ENCODE measurements around the gene AK5.

Gene AK5

DNA sequence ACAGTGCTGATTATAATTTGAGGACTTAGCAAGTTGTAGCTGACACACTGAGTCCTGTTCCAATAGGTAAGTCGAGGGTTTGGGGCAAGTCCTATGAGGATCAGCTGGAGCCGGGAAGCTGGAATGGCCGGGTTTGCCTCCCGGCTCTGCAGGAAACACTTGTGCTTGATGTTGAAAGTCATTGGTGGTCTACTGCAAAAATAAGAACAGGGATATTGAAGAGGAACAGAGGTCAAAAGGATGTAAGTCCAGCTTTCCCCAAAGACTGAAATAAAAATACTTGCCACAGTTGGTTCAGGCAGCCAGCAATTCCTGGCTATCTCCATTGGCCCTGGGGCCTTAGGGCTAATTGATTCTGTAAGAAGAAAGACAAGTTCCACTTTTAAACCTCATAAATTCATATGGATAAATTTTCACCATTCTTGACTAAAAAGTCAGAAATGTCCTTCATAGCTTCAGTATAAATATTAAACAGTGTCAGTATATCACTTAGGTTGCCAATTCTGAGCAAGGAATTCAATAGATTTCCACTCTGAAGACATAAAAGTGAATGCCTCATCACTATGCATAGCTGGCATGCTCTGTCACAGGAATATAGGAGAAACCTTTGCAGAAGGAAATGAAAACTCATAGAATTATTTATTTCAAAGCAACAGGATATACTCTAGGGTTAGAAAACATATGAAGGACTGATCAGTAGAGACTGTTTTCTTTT is 165.2 kb downstream of the AK5 start:
- DNase-seq (ENCODE audit: low spot score), result no peak

DNA sequence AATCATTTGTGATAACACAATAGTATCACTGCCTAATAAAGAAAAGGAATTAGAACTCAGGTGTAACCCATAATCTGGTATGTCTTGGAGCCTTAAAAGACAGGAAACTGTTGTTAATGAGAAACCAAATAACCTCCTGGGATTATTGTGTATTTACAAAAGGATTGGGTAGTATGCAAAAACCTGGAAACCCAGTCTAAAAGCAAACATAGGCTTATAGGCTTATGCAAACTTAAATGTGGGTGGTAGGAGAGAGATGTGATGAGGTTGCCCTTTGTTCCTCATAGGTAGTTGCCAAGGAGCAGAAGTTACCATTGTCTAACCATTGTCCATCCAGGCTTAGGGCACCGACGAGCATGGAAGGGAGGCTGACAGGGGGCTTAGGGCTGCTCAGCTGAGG is 165.8 kb downstream of the AK5 start:
- DNase-seq (ENCODE audit: low spot score), result no peak

DNA sequence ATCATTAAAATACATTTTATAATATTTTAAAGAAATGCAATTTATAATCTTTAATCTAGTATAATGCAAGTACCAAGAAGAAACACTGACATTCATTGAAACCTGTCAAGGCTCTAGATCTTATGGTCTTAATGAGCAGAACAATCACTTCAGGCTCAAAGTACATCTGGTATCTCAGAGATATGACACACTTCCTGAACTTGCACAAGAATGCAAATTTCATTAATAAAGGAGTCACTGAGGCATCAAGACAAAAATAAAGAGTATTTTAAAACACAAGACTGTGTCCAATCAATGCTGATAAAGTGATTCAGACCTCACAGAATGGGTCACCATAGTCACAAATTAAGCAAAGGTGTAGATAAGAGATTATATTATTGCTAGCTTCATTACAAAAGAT is 178.1 kb downstream of the AK5 start:
- DNase-seq (ENCODE audit: low spot score), result no peak

DNA sequence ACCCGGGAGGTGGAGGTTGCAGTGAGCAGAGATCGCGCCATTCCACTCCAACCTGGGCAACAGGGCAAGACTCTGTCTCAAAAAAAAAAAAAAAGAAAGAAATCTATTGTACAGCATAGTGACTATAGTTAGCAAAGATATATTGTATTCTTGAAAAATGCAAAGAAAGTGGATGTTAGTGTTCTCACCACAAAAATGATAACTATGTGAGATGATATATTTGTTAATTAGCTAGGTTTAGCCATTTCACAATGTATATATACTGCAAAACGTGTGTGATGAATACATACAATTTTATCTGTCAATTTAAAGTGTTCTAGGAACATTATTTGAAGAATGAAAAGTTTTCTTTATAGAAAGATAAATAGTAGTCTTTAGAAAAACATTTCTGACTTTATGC is 179.9 kb downstream of the AK5 start:
- no peak for DNase-seq (ENCODE audit: low spot score)

DNA sequence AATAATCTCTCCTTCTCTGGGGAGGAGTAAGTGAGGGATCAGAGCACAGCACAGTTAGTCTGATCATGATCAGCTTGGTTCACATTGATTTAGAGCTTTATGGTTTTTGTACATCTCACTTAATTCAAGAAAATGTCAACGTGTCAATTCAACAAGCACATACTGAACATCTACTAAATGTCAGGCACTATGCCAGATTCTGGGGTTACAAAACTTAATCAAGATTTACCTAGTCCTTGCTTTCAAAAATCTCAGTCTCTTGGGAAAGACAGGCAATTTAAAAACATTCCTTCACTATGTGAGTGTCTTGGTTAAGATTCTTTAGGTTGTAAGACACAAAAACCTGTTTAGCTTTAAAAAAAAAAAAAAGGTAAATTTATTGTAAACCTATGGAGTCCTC is 181.4 kb downstream of the AK5 start:
- no peak for DNase-seq (ENCODE audit: low spot score)

DNA sequence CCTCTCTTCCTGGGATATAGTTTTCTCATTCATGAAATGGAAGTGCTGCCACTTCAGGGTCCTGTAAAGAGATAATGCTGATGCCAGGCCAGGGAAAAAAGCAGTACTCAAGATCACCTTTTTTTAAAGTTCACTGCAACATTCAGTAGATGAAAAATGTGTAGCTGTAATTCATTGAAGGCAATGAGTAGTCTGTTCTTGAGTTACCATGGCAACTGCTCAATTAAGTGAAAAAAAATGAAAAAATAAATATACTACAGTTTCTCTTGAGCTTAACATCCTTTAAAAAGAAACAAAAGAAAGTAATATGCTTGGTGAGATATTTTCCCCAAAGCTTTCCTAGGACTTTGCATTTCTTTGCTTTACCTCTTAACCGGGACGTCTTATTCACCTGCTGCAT is 183.3 kb downstream of the AK5 start:
- DNase-seq (ENCODE audit: low spot score), result no peak

DNA sequence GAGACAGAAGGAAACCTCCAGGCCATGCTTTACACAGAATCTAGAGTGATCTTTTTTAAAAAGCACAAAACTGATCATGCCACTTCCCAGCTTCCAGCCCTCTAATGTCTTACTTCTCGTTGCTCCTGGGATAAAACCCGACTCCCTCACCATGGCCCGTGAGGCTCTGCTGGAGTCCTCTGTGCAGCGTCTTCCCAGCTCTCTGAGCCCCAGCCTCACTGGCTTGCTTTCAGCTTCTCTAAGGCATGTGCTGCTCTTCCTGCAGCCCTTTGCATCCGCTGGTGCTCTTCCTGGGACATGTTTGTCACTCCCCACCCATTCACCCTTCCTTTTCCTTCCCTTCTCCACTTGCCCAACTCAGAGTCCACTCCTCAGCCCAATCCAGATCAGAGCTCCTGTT is 184.1 kb downstream of the AK5 start:
- no peak for DNase-seq (ENCODE audit: low spot score)

DNA sequence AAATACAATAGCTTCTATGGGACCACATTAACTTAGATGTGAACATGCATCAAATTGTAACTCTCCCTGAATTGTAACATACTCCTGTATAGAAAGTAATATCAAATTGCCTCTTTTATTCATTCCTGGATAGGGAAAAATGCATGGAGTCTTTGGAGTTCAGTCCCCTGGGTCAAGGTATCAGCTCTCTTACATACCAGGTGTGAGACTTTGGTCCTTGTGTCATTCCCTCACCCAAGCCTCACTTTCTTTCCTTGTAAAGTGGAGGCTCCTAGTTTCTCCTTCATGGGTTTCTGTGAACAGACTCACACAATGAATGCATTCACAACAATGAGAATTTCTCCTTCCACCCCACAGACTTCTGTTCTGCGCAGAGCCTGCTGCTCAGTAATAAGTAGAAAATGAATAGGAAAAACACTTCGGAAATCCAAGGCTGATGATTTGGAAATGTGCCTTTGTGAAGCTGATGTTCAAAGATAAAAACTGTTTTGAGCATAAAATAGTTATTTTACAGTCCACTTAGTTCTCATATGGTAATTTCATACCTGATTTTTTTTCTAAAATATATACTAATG is 185.3 kb downstream of the AK5 start:
- no peak for DNase-seq (ENCODE audit: low spot score)

DNA sequence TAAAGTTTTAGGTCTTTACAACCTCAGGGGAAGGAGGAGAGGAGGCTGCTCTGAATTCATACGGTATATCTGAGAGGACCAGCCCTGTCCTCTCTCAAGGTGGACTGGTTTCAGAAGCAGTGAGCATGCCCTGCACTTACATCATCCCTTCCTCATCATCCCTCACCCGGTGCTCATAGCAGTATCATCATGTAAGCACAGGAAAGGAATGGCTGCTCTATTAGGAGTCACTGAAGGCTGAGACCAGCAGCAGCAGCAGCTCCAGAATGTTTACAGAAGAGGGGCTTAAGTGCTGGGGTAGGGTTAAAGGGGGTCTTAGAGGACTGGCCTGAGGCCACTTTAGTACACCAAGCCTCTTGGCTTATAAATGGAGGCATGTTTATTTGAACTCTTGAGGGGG is 185.9 kb downstream of the AK5 start:
- DNase-seq (ENCODE audit: low spot score), result no peak

DNA sequence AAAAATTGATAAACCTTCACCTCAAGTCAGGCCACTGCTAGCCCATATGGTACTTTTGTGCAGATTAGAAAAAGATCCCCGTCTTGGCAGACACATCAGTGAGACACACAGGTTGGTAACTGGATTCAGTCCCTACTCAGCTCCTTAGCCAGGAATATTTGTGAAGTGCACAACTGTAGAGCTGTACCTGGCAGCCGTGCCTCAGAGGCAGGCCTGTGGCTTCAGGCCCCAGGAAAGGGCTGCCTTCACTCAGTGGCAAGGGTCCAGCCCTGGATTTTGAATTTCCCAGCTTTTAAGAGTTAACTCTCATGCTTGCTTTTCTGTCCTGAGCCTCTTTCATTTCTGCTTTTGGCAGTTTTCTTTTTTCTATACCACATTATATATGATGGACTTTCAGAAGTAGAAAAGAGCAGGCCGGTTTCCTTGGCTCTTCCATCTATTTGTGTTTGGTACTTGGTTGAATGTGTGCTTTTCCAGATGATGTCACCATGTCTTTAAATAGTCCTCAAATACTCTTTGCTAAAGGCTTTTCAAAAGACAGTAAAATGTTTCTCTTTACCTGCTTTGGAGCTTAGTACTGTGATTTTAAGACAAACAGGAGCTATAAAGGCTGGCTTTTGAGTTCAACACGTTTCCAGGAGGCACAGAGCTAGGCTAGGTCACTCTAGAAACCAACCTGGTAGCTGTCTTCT is 186.6 kb downstream of the AK5 start:
- DNase-seq (ENCODE audit: low spot score), result no peak

DNA sequence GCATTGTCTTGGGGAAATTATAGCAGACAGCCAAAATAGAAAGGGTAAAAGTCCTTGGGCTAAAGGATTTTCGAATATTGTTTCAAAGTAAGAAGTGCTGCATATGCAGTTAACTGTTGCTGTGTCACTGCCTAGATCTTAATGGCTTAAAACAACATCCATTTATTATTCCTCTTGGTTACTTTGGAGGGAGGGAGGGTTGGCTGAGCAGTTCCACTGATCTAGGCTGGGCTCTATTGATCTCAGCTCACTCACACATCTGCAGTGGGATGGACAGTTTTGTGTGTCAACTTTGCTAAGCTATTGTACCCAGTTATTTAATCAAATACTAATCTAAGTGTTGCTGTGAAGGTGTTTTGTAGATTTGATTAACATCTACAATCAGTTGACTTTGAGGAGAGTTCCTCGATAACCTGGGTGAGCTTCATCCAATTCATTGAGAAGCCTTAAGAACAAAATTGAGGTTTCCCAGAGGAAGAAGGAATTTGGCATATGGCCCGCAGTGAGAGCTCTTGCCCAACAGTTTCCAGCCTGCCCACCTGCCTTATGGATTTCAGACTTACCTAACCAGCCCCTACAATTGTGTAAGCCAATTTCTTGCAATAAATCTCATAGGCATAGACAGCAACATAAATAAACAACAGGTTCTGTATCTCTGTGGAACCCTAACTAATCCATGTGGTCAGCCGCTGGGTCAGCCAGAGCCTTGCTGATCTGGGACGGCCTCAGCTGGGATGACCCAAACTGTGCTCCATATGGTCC is 187.3 kb downstream of the AK5 start:
- no peak for DNase-seq (ENCODE audit: low spot score)

DNA sequence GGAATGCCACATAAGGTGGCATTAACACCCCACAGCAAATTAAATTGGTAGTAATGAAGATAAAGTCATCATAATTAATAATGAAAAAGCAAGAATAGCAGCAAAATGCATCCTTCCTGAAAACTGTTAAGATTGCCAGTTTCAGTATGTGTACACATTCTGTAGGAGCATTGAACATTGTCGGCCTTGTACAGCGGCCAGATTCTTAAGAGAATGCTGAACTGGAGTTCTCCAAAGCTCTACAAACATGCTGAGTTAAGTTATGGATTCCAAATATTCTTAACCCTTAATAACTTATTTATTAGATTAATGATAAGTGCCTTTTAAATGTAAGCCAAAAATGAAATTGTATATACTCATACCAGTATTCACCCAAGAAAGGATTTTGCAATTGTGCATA is 189.9 kb downstream of the AK5 start:
- DNase-seq (ENCODE audit: low spot score), result no peak

DNA sequence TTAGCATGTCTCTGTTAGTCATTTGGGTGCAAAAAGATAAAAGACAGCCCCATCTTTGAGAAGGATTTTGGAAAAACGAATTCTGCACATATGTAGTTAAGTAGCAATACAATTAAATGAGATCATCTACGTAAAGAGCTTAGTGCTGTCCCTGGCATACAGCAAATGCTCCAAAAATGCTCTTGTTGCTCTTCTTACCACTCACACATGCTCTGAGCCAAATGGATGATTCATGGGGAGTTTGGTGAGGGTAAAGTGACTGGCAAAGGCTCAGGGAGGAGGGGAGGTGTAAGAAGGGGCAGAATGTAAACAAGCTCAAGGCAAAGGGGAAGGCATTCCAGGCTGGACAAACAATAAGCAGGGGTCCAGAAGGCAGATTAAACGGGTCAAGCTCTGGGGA is 191.9 kb downstream of the AK5 start:
- DNase-seq (ENCODE audit: low spot score), result no peak

DNA sequence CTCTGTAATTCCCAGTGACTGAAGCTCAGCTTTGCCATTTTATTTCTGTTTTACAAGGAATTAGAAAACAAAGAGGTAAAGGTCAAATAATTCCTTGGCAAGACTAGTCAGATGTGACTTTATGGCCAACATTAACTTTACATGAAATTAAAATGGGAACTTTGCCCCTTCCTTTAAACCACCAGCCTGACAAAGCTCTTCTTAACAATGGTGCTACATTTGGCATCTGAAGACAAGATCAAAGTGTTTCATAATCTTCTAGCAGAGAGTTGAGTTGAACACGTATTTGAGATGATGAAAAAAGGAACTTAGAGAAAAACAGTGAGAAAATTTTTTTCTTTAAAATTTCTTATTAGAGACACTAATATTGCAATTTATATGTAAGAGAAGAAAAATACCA is 193.8 kb downstream of the AK5 start:
- no peak for DNase-seq (ENCODE audit: low spot score)

DNA sequence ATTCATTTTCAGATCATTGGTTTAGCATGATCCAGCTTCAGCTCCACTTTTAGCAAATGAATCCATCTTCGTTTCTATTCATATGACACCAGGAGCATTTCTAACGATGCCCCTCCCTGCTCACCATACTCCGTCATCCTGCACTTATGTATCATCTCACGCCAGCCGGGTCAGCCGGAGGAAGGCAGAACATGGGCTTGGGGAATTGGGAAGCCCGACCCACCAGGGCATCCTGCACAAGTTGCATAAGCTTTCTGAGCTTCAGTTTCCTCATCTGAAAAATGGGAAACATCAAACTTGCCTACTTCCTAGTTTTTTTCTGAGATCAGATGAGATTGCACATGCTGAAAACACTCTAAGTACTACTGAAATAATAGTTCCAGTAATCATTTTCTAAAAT is 194.7 kb downstream of the AK5 start:
- DNase-seq (ENCODE audit: low spot score), result no peak

DNA sequence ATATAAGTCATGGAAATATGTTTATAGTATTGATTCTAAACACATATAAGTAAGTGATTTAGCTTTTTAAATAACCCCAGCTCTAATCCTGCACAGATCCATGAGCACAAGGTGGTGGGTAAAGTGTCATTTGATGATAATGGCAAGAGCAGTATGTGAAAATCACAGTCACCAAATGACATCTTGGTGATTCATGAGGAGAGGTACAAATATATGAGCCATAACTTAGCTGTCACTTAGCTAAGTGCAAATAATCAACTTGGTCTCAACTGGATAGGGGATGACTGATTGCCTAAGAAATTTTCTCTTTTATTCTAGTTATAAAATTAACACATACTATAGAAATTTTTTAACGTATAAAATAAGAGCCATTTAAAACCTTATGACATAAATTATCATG is 202.5 kb downstream of the AK5 start:
- no peak for DNase-seq (ENCODE audit: low spot score)

DNA sequence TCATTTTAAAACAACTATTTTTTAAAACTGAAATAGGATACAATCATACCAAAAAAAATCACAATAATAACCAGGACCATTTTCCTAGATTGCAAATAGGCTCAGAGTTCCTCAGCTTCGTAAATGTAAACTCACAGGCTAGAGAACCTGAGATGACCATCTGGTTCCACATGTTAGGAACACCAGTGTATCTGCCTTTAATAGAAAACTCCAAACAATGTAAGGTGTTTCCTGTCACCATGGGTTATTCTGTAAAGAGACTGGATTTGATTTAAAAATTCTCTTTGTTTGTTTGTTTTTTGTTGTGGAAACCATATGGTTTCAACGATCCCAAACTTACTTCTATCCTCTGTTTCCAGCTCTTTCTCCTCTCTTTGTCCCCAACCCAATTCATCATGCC is 203.1 kb downstream of the AK5 start:
- DNase-seq (ENCODE audit: low spot score), result no peak

DNA sequence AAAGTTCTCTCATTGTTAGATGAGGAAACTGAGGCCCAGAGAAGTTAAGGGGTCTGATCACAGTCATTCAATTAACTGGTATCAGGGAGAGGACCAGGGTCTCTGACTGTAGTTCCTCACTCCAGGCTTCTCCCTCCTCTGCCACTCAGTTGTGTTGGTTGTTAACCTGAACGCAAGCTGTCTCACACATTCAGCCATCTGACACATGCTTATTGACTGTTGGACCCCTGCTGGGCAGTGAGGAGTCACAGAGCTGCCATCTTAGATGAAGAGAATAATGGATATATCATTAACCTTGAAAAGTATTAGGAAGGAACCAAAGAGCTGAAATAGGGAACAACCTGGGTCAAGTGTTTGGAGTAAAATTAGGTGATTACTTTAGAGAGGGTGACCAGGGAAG is 205.8 kb downstream of the AK5 start:
- no peak for DNase-seq (ENCODE audit: low spot score)

DNA sequence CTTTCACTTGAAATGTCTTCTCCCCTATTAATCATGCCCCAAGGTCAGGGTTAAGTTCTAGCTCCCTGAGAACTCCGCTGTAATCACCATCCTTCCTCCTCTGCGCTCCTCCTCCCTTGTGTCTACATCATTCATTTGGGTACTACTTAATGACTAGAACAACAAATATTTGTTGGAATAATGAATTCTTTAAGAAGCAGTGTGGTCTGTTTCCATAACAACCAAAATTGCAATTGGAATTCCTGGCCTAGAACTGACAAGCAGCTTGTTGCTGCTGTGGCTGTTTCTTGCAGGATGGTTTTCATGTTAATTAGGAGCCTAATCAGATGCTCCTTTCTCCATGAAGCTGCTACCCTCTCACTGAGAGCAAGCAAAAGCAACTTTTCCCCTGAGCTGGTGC is 208.1 kb downstream of the AK5 start:
- DNase-seq (ENCODE audit: low spot score), result no peak

DNA sequence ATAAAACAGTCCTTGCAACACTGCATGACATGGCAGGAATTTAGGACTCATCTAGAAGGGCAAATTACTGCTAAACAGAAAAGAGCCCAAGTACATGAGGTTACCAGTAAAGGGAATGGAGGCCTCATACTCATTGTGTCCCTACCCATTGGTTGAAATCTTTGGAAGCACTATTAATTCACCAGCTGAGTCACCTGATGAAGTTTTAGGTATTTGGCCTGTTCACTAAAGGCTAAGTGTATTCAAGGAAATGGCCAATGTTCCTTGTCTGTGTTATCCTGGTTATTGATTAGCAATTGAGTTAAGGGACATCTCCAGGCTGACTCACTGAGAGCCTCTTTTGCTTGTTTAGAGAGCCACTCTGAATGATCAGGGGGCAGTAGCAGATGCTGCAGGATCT is 212.2 kb downstream of the AK5 start:
- no peak for DNase-seq (ENCODE audit: low spot score)

DNA sequence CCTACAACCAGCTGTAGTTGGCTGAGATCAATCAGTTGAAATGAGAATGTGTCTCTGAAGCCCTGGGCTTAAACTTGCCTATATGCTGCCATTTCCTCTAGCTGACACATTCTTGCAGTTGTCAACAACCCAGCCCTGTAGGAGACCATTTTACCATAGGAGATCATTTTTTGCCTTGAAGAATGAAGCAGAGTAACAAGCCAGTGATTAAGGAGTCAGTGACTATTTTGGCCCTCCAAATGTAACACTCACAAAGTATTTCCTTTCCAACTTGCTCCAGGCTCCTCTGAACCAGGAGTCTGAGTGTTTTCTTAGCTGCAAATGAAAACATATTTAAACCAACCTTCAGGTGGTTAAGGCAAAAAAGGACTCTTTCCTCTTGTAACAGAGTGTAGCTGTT is 217.1 kb downstream of the AK5 start:
- no peak for DNase-seq (ENCODE audit: low spot score)

DNA sequence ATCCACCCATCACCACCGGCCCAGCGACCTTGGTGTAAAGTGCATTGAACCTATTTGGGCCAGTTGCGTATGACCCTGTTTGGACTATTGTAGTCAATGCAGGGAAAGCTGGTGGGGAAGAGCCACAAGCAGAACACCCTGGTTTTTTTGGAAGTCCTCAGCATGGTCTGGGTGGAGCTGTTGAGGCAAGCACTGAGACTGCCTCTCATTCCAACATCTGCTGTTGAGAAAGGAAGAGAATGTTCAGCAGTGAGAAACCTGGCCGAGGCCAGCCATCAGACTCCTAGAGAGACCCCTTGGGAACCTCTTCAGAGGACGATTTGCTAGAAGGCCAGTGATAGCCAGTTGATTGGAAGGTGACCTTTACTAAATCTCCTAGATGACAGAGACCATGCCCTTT is 217.6 kb downstream of the AK5 start:
- no peak for DNase-seq (ENCODE audit: low spot score)

DNA sequence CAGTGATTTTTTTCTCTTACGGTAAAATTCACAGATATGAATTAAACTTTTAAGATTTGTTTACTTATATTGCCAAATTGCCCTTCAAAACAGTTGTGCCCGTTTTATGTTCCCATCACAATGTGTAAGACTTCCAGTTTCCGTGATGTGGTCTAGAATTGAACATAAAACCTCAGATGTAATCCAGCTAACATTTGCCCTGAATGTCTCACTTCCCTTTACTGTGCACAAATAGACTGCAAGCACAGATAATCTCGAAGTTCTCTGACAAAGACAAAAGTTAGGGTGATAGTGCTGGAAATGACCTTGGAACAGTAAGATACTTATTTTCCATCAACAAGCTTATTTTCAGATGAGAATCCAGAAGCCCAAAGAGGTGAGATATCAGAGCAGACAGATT is 223.2 kb downstream of the AK5 start:
- DNase-seq (ENCODE audit: low spot score), result no peak
